MM.1S (cell line): Measurements from ENCODE around the gene ZNF710.

ENCODE experiments used
- DNase-seq: peaks from one replicate; pipeline ENCODE4 v3.0.0-alpha.2; 2015
- H2AFZ ChIP-seq: fragments of 300-600 bp; sonication (generic); 2 replicates; pipeline ENCODE4 v1.6.0; 2016; ENCODE audit warnings: antibody characterized with exemption, low read length
- H3F3A ChIP-seq: fragments of 300-600 bp; sonication (generic); 2 replicates; pipeline ENCODE4 v1.6.1; 2016; ENCODE audit warnings: mild to moderate bottlenecking, antibody characterized with exemption, low read length, moderate library complexity, mixed read lengths; ENCODE audit not compliant: insufficient read depth
- H3K27ac ChIP-seq: fragments of 300-600 bp; sonication (generic); 2 replicates; pipeline ENCODE4 v1.5.1; 2016; ENCODE audit warnings: mild to moderate bottlenecking, low read length
- H3K27me3 ChIP-seq: fragments of 300-600 bp; sonication (generic); replicated peaks from 2 replicates; pipeline ENCODE4 v1.6.0; 2016; ENCODE audit warnings: low read length; ENCODE audit not compliant: insufficient read depth
- H3K36me3 ChIP-seq: fragments of 300-600 bp; sonication (generic); replicated peaks from 2 replicates; pipeline ENCODE4 v1.6.1; 2016; ENCODE audit warnings: mild to moderate bottlenecking, low read length, mixed read lengths; ENCODE audit not compliant: insufficient read depth
- H3K4me1 ChIP-seq: fragments of 300-600 bp; sonication (generic); 2 replicates; pipeline ENCODE4 v1.6.1; 2016; ENCODE audit warnings: low read length, mixed read lengths
- H3K4me2 ChIP-seq: fragments of 300-600 bp; sonication (generic); 2 replicates; pipeline ENCODE4 v1.6.0; 2016; ENCODE audit warnings: low read depth, low read length
- H3K4me3 ChIP-seq: fragments of 300-600 bp; sonication (generic); 2 replicates; pipeline ENCODE4 v1.5.1; 2016; ENCODE audit warnings: low read length, mixed read lengths
- H3K79me2 ChIP-seq: fragments of 300-600 bp; sonication (generic); 2 replicates; pipeline ENCODE4 v1.6.1; 2016; ENCODE audit warnings: mixed run types, low read length, mixed read lengths
- H3K9ac ChIP-seq: fragments of 300-600 bp; sonication (generic); 2 replicates; pipeline ENCODE4 v1.6.1; 2016; ENCODE audit warnings: low read length, mixed read lengths
- H3K9me2 ChIP-seq: fragments of 300-600 bp; sonication (generic); replicated peaks from 2 replicates; pipeline ENCODE4 v1.6.1; 2016; ENCODE audit warnings: mild to moderate bottlenecking, low read length, mixed read lengths; ENCODE audit not compliant: insufficient read depth
- H3K9me3 ChIP-seq: fragments of 300-600 bp; sonication (generic); replicated peaks from 2 replicates; pipeline ENCODE4 v1.6.1; 2016; ENCODE audit warnings: mild to moderate bottlenecking, low read length, mixed read lengths; ENCODE audit not compliant: insufficient read depth
- H4K20me1 ChIP-seq: fragments of 300-600 bp; sonication (generic); 2 replicates; pipeline ENCODE4 v1.6.1; 2016; ENCODE audit warnings: mild to moderate bottlenecking, low read length, moderate library complexity, mixed read lengths; ENCODE audit not compliant: insufficient read depth
- CTCF ChIP-seq: fragments of 300-600 bp; sonication (generic); IDR thresholded peaks from 2 replicates; pipeline ENCODE4 v1.5.1; 2016; ENCODE audit warnings: antibody characterized with exemption, low read length, mixed read lengths
- EZH2 ChIP-seq: fragments of 300-600 bp; sonication (generic); optimal IDR thresholded peaks from 2 replicates; pipeline ENCODE3; 2017; ENCODE audit warnings: low read depth, mild to moderate bottlenecking, antibody characterized with exemption, low read length, mixed read lengths
- EZH2phosphoT487 ChIP-seq: fragments of 300-600 bp; sonication (generic); IDR thresholded peaks from 2 replicates; pipeline ENCODE4 v1.6.1; 2018; ENCODE audit warnings: antibody characterized with exemption, low read length

Gene ZNF710

DNA sequence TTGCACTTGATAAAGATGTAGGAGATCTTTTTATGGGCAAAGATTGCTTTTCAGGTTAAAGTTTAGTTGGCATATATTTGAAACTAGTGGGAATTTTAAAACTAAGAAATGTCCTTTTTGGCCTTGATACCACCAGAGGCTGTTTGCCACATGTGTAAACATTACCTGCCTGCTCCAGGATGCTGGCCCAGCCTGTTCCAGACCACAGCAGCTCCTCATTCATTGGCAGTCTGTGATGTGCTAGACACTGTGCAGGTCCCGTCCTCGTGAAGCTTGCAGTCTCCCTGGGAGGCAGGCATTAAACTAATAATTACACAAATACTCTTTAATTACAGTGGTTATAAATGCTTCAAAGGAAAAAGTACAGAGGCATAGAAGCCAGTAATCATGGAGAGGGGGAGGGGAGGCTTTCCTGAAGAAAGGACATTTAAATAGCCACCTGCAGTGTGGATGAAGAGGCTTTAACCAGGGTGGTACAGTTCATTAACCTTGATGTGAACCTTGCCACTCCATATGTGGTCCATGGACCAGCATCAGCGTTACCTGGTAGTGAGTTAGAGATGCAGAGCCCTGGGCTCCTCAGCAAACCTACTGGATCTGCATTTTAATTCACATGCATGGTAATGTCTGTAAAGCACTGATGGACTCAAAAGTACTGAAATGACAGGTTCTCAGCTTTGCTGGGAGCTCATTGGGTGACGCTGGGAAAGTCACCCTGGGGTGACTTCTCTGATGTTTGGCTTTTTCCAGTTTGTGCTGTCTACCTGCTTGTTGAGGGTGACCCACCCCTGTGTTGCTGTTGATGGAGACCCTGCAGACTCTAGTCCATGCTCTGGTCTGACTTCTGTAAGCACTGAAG is 5.3 kb downstream of the ZNF710 start:
- Histone ChIP-seq H3K4me2 (no peak overlapping the region), H2AFZ (no peak overlapping the region), H3K36me3 (no peaks in the 10 kb centered on the region), H4K20me1 (no peaks in the 10 kb centered on the region), H3K27ac (no peak overlapping the region), H3K9ac (no peak overlapping the region), H3K9me3 (no peaks in the 10 kb centered on the region), H3K4me1 (peaks cover 21% of the 10 kb centered on the region), H3K27me3 (no peaks in the 10 kb centered on the region), H3K4me3 (no peak overlapping the region), H3F3A (no peaks in the 10 kb centered on the region), H3K9me2 (no peaks in the 10 kb centered on the region), H3K79me2 (peaks cover 87% of the 10 kb centered on the region)
- TF ChIP-seq EZH2: no peak
- TF ChIP-seq CTCF: no peak
- TF ChIP-seq EZH2phosphoT487: no peak
- no peak for DNase-seq

DNA sequence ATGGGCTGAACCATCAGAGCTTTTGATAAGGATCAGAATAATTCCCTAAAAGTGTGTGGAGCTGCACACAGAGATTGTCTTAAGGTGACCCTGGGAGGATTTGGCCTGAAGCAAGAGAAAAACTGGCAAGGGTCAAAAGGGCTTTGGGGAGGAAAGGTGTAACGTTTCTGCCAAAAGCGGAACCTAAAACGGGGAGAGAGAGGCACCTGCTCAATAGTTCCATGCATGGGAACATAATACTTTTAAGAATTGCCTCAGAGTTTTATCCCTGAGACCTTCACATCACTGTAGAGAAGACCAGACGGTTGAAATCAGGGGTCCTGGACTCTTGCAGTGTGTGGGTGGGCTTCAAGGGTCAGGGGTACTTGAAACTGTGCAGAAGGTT is 5.9 kb downstream of the ZNF710 start:
- Histone ChIP-seq H3K27me3 (no peaks in the 10 kb centered on the region), H3K27ac (no peak overlapping the region), H2AFZ (no peak overlapping the region), H3K9me3 (no peaks in the 10 kb centered on the region), H3K9ac (no peak overlapping the region), H3K9me2 (no peaks in the 10 kb centered on the region), H3K79me2 (peaks cover 94% of the 10 kb centered on the region), H3K4me2 (no peak overlapping the region), H3K4me1 (peaks cover 21% of the 10 kb centered on the region), H3K4me3 (no peak overlapping the region), H3K36me3 (no peaks in the 10 kb centered on the region), H3F3A (no peaks in the 10 kb centered on the region), H4K20me1 (no peaks in the 10 kb centered on the region)
- TF ChIP-seq CTCF: no peak
- no peak for TF ChIP-seq EZH2phosphoT487
- no peak for TF ChIP-seq EZH2
- DNase-seq: no peak

- Histone ChIP-seq H3K9ac (no peak overlapping the region), H3K36me3 (no peaks in the 10 kb centered on the region), H3F3A (no peaks in the 10 kb centered on the region), H3K9me3 (no peaks in the 10 kb centered on the region), H3K4me1 (peaks cover 17% of the 10 kb centered on the region), H3K4me3 (no peak overlapping the region), H3K27ac (no peak overlapping the region), H4K20me1 (no peaks in the 10 kb centered on the region), H2AFZ (no peak overlapping the region), H3K9me2 (no peaks in the 10 kb centered on the region), H3K4me2 (no peak overlapping the region), H3K27me3 (no peaks in the 10 kb centered on the region), H3K79me2 (peaks cover 95% of the 10 kb centered on the region)
- TF ChIP-seq CTCF (no peak), EZH2phosphoT487 (no peak), EZH2 (no peak)
- DNase-seq: no peak
Measured at GRCh38 chr15:90008607-90009006, 7.5 kb downstream of the ZNF710 start.
